CD4-positive, alpha-beta T cell treated with Interleukin-2 at 100 ng/mL for 4 hours (primary cell): Measurements from ENCODE around the gene PIAS1.
"Not testable (repeated sequence)": the region's sequence is repeated elsewhere in the genome, so short reads cannot be mapped to it uniquely, and the experiment has no call there.

Experiments used
- DNase-seq: peaks from one replicate; pipeline ENCODE4 v3.0.0-alpha.2; 2020; ENCODE audit warnings: low spot score

PIAS1 gene

DNA sequence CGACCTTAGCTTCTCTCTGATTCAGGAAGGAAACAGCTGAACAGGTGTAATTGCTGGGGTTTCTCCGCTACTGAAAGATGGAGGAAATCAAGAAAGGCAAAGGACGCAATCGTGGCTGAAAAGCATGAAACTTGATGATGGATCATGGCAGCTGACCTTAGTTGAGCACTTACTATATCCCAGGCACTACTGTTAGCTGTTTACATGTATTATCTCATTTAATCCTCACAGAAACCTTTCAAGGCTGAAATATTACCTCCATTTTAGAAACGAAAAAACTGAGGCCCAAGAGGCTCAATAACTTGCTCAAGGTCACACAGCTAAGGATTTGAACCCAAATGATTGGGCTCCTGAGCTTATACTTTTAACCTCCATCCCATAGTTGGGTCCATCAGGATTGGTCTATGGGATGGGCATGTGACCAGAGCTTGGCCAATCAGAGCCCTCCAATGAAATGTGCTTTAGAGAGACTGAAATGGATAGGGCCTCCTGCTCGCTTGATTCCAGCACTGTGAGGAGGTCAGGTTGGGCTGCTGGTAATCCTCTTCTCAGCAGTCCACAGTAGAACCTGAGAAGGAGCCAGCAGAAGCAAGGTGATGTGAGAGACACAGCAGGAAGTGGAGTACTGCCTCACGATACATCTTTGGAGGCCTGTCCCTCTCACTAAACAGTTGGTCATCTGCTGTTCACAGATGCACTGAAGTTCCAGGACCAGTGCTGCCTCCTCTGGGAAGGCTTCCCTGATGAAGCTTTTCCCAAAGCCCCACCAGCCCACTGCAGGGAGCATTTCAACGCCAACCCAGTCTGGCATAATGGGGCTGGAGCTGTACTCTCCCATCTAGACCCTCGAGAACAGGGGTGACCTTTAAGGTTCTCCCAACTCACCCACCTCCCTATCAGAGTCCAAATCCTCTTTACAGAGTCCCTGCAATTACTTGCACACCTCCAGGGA, 165.0 kb downstream of the PIAS1 start:
- DNase-seq, result no peak

DNA sequence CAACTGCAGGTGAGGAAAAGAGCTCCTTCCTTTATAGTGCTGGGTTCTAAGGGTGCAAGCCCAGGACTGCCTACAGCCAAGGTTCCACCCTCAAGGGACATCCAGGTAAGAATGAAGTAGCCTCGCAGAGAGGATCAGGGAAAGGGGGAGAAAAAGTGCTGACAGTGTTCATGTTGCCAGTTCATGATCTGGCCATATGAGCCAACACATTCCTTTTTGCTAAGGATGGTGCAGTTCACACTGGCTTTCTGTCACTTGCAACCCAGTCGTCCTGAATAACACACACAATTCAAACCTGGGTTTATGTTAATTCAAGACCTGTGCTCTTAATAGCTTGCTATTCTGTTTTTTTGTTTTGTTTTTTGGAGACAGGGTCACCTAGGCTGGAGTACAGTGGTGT, 166.4 kb downstream of the PIAS1 start:
- no peak for DNase-seq

DNA sequence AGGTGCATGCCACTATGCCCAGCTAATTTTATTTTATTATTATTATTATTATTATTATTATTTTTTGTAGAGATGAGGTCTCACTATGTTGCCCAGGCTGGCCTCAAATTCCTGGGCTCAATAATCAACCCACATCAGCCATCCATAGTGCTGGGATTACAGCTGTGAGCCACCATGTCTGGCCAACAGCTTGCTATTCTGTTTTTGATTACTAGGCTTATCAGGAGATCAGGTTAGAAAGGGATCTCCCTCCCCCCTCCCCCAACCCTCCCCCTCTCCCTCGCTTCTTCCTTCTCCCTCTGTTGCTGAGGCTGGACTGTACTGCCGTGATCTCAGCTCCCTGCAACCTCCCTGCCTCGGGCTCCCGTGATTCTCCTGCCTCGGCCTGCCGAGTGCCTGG, 166.9 kb downstream of the PIAS1 start:
- DNase-seq, result no peak

DNA sequence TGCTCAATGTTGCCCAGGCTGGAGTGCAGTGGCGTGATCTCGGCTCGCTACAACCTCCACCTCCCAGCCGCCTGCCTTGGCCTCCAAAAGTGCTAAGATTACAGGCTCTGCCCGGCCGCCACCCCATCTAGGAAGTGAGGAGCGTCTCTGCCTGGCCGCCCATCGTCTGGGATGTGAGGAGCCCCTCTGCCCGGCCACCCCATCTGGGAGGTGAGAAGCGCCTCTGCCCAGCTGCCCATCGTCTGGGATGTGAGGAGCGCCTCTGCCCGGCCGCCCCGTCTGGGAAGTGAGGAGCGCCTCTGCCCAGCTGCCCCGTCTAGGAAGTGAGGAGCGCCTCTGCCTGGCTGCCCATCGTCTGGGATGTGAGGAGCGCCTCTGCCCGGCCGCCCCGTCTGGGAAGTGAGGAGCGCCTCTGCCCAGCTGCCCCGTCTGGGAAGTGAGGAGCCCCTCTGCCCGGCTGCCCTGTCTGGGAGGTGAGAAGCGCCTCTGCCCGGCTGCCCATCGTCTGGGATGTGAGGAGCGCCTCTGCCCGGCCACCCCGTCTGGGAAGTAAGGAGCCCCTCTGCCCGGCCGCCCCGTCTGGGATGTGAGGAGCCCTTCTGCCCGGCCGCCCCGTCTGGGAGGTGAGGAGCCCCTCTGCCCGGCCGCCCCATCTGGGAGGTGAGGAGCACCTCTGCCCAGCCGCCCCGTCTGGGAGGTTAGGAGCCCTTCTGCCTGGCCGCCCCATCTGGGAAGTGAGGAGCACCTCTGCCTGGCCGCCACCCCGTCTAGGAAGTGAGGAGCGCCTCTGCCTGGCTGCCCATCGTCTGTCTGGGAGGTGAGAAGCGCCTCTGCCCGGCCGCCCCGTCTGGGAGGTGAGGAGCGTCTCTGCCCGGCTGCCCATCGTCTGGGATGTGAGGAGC, 167.7 kb downstream of the PIAS1 start:
- DNase-seq, result not testable (repeated sequence)

DNA sequence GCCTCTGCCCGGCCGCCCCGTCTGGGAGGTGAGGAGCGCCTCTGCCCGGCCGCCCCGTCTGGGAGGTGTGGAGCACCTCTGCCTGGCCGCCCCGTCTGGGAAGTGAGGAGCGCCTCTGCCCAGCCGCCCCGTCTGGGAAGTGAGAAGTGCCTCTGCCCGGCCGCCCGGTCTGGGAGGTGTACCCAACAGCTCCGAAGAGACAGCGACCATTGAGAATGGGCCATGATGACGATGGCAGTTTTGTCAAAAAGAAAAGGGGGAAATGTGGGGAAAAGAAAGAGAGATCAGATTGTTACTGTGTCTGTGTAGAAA, 168.3 kb downstream of the PIAS1 start:
- DNase-seq, result not testable (repeated sequence)

DNA sequence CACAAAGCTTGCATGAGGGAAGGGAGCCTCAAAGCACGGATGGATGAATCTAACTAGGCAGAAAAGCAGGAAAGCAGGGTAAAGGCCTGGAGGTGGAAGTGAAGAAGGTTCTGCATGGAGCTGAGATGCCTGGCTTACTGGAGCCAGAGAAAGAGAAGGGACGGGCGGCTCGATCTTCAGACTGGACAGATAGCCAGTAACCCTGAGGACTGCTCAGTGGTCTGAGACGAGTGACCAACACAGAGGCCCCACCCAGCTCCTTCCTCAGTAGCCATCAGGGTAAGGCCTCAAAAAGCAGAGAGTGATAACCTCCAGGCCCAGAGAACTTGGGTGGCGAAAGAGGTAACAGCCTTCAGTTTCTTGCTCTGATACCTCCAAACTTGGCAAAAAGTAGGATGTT, 169.1 kb downstream of the PIAS1 start:
- DNase-seq, result no peak

DNA sequence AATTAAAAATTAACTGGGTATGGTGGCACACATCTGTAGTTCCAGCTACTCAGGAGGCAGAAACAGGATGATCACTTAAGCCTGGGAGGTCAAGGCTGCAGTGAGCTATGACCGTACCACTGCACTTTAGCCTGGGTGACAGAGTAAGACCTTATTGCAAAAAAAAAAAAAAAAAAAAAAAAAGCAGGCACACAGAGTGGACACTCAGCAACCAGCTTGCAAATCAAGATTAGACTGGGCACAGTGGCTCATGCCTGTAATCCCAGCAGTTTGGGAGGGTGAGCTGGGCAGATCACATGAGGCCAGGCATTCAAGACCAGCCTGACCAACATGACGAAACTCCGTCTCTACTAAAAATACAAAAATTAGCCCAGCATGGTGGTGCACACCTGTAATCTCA, 170.0 kb downstream of the PIAS1 start:
- DNase-seq, result no peak

DNA sequence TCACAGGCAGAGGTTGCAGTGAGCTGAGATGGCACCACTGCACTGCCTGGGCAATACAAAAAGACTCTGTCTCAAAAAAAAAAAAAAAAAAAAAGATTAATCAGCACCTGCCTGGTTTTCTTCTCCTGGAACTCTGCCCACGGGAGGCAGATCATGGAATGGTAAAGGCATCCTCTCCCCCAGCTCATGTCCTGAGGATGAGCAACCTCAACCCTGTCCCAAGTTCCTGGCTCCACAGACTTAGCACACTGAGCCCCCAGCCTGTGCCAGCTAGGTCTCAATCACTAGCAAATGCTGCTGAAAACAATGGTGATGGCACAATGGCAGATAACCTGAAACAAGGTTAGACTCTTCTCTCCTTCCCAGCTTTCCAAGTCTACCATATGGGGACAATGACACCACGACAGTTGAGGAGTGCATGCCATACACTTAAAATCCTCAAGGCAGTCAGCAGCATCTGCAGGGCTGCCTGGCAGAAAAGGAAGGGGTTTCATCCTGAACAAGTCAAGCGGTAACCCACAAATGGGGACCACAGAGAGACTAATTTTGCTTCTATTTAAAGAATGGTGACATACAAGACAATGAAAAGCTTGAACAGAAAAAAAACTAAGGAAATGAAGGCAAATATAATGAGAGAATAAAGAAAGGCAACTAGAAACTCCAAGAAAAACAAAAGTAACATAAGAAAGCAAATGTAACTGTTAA, 170.6 kb downstream of the PIAS1 start:
- DNase-seq, result no peak

DNA sequence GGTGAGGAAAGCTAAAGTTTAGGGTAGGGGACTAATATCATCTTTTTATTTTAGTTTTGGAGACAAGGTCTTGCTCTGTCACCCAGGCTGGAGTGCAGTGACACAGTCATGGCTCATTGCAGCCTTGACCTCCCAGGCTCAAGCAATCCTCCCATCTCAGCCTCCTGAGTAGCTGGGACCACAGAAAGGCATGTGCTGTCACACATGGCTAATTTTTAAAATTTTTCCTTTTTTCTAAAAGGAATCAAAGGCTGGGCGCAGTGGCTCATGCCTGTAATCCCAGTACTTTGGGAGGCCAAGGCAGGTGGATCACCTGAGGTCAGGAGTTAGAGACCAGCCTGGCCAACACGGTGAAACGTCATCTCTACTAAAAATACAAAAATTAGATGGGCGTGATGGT, 171.3 kb downstream of the PIAS1 start:
- not testable (repeated sequence) for DNase-seq

DNA sequence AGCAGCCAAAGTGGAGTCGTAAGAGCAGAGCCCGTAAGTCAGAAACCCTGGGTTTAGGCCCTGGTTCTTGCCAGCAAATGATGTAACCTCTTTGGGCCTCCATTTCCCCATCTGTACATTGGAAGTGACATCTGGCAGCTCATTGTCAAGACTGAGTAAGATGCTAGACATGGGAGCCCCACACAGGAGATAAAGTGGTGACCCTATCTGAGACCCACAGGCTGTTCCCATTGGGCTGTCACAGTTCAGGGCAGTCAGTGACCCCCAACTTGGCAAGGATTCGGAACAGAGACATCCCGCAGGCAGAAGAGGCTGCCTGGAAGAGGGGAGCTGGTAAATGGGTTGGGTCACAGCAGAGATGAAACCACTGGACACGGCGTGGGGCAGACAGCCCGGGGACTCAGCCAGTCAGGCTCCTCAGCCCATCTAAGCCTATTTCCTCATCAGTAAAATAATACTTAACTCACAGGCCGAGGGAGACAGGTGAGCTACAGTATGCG, 173.6 kb downstream of the PIAS1 start:
- no peak for DNase-seq

DNA sequence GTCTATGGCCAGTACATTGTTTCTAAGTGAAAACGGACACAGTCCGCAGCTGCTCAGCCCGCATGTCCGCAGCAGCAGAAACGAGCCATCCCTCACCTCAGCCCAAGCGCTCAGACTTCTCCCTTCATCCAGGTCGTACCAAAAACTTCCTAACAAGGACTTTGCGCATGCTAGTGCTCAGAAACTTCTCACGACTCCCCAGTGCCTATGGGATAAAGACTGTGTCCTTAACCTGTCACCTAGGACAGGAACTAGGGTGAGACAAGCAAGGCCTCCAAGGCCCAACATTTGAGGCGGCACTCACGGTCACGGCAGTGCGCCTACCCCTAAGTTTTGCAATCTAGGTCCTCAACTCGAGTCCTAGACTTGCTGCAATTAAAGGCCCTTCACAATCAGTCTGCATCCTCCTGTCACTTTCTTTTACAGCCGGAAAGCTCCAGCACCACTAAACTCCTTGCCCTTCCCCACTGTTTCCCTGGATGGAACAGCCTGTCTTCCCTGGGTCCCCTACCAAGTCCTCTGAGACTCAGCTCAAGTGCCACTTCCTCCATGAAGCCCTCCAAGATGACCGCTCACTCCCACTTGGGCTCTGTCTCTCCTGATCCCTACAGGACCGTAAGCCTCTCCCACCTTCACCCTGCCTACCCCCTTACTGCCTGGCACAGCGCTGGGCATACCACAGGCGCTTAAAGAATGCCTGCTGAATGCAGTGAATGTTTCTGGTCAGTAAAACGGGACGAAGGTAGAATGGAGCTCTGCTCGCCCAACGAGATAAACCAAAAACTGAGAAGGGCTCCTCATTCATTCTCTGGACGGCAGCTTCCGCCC, 174.2 kb downstream of the PIAS1 start:
- no peak for DNase-seq

DNA sequence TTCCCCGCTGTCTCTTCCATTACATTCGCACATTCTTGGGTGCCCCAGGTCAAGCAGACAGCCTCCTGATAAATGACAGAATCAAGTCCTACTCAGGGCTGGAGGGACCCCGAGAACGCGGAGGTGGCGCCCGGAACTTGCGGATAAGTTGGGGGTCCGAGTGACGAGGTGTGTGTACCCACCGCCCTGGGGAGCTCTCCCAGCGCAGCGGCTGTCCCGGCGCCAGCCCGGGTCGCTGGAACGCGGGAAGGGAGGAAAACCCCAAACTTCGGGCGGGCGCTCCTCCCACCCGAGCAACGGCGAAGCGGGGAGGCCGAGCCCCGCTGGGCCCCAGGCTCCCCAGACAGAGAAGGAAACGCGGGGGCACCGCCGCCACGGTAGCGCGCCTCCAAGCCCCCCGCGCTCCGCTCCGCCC, 174.9 kb downstream of the PIAS1 start:
- DNase-seq, result no peak

DNA sequence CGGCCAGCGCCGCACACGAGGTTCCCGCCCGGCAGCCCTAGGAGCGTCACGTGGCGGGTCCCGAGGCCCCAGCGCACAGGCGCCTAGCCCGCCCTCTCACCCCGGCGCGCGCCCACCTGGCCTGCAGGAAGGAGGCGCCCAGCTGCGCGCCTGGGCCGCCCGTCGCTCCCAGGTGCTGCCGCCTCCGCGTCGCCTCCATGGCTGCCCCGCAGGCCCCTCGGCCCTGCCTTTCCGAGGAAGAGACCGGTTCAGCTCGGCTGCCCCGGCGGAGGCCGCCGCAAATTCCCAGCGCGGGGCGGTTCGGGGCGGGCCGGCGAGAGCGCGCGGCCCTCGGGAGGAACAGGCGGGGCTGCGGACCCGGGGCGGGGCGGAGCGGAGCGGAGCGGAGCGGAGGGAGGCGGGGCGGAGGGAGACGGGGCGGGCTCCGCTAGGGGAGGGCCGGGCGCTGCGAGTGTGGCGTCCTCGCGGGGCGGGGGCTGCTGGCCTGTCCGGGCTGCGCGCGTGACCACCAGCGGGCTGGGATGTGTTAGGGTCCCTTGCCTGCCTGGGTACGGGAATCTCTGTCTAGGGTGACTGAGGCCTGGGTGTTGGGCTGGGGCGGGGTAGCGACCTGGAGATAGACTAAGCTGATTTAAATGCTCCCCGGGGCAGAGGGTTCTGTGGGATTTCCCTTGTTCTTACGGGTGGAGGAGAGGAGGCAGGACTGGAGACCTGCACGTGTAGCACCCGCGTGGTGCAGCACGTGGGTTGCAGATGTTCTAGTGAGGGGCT, 175.5 kb downstream of the PIAS1 start, which contains the start of gene CLN6:
Gene CLN6 (minus strand): TSS at position 343 of the 771 bp plus-strand sequence. CDS start 144 bp downstream, at position 199.
- peak; percentile 73 for DNase-seq

DNA sequence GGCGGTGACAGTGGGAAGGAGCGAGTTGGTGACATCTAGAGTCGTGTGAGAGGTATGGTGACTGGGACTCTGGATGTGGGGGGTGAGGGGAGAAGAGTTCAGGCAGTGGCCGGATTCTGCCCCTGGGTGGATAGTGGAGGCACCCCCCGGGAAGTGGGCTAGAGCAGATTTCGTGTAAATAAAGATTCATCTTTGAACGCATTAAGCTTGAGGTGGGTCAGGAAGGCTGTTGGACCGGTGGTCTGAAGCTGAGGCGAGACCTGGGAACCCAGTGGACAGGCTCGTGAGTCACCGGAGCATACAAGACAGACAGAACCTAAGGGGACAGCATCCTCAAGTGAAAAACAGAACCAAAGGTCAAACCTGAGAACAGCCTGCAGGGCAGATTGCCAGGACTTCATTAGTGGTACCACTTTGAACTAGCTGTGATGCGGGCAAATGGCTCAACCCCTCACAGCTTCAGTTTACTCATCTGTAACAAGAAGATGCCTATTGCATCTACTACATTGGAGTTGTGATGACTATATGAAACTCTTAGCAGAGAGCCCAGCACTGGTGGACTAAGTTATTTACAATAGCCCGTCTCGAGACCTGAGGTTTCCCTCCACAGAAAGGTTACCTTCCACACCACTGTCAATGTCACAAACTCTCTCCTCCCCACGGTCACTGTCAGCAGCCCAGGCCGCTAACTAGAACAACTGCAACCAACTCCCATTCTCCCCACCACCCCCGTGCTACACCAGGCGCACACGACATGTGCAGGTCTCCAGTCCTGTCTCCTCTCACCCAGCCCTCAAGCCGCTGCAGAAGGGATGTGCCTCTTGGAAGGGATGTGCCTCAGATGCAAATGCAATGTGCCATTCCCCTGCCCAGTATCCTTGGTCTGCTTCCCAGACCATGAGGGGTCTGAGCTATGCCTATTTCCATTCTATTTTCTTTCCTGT, 176.3 kb downstream of the PIAS1 start:
- DNase-seq, result no peak

DNA sequence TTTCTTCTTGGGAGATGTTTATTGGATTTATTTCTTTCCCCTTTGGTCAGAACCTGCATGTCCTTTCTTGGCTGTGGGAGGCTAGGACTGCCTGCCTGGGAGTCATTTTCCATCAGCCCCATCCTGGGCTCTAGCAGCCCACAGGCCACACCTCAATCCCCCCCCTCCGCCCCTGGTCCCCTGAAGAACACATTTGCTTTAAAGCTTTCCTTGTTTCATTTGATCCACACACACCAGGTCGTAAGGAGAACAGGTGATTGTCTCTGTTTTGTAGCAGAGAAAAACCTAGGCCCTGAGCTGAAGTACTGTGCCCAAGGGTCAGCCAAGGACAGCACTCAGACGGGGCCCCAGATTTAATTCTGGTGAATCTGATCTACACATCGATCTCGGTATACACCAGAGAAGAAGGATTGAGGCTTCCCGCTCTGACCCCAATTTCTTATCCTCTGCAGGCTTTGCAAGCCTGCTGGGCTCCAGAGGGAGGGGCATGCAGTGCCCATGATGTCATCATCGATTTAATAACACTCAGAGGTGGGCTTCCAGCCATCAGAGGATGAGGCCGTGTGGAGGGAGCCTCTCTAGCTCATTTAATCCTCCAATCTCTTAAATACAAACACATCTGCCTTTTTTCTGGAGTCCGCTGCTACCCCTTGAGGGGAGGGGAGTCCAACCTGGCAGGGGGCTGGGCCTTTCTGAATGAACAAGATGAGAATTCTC, 177.1 kb downstream of the PIAS1 start:
- no peak for DNase-seq

DNA sequence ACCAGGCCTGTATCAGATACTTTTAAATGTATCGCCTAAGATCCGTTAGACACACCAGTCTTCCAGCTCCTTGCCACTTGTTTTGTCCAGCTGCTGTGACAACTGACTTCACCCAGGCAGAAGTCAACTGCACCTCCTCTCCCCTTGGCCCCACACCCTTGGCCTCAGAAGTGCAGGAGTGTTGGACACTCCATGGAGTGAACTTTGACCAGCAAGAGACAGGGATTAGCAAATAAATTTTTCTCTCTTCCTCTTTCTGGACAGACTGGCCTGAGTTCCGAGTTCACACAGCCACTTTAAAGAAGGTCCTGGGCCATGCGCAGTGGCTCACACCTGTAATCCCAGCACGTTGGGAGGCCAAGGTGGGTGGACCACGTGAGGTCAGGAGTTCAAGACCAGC, 178.3 kb downstream of the PIAS1 start:
- DNase-seq, result no peak

DNA sequence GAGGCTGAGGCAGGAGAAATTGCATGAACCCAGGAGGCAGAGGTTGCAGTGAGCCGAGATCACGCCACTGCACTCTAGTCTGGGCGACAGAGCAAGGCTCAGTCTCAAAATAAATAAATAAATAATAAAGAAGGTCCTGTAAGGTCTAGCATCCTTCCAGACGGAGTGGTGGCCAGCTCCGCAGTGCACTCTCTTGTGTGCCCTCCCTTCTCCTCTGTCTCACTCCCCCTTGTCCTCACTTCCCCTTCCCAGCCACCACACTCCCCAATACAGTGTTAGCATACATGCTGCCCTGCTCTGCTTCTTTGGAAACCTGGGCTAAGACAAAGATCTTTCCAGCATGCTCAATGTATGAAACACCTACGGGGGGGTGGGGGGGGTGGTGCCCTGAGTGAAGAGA, 178.8 kb downstream of the PIAS1 start:
- DNase-seq, result no peak

DNA sequence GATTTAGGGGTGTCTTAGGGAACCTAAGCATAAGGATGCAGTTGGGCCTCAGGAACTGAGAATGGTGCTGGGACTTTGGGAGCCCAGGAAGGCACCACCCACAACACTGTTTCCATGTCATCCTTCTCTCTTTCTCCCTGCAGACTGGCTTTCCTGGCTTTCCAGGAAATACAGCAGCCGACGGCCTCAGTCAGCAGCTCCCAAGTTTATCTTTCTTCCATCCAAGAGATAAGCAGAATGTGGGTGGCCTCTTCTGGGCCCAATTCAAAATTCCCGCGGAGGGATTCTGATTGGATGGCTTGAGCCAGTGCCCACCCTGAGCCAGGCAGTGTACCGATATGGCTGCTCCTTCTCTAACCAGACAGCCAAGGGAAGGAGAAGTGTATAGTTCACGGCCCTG, 179.9 kb downstream of the PIAS1 start:
- no peak for DNase-seq

DNA sequence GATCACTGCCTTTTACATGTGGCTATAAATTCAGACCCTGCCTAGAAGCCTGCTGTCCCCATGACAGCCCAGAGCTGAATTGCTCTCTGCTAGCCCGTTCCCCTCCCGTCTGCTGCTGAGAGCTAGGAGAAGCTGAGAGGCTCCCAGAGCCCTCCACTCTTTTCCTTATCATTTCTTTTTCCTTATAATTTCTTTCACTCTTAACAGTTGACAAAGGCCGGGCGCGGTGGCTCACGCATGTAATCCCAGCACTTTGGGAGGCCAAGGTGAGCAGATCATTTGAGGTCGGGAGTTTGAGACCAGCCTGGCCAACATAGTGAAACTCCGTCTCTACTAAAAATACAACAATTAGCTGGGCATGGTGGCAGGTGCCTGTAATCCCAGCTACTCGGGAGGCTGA, 180.4 kb downstream of the PIAS1 start:
- DNase-seq, result not testable (repeated sequence)
